HUES64 (cell line): Measurements from ENCODE around the gene LDHAL6B.

ENCODE experiments used
- H3K27ac ChIP-seq: 2 replicates; pipeline ENCODE4 v1.7.0; 2013; ENCODE audit warnings: low read depth, low read length, inconsistent platforms
- H3K27me3 ChIP-seq: 2 replicates; pipeline ENCODE4 v1.6.1; 2013; ENCODE audit warnings: mild to moderate bottlenecking, low read length; ENCODE audit not compliant: insufficient read depth
- H3K36me3 ChIP-seq: 2 replicates; pipeline ENCODE4 v1.6.1; 2013; ENCODE audit warnings: mild to moderate bottlenecking, low read length; ENCODE audit not compliant: insufficient read depth
- H3K4me1 ChIP-seq: 2 replicates; pipeline ENCODE4 v1.6.1; 2013; ENCODE audit warnings: mild to moderate bottlenecking, low read length, moderate library complexity; ENCODE audit not compliant: insufficient read depth
- H3K4me3 ChIP-seq: 2 replicates; pipeline ENCODE4 v1.5.1; 2013; ENCODE audit warnings: mild to moderate bottlenecking, low read length, moderate library complexity
- H3K9ac ChIP-seq: 2 replicates; pipeline ENCODE4 v1.6.1; 2013; ENCODE audit warnings: mild to moderate bottlenecking, low read depth, low read length
- H3K9me3 ChIP-seq: 2 replicates; pipeline ENCODE4 v1.6.1; 2013; ENCODE audit warnings: low read depth, low read length; ENCODE audit not compliant: insufficient read depth
- WGBS: fragments of 150-250, 120-280 bp; methylation state at CpG from one replicate; pipeline ENCODE4 v1.1.7; 2013; ENCODE audit warnings: missing lambda C conversion rate; 5-methylcytosine and 5-hydroxymethylcytosine counted together

LDHAL6B gene

GRCh38 chr15:59179717-59180116 lies 26.9 kb upstream of the LDHAL6B start:
- Histone ChIP-seq H3K9me3 (peaks cover 4% of the 10 kb centered on the region; the same call in 1 of the 2 replicates), H3K9ac (no peak overlapping the region), H3K36me3 (peaks cover 58% of the 10 kb centered on the region), H3K4me3 (no peak overlapping the region), H3K4me1 (no peaks in the 10 kb centered on the region), H3K27me3 (no peaks in the 10 kb centered on the region), H3K27ac (no peak overlapping the region)
- WGBS: 95% methylated on average over 5 of the region's 5 CpGs

- no peaks in the 10 kb centered on the region for H3K27me3 ChIP-seq
- no peaks in the 10 kb centered on the region for H3K4me1 ChIP-seq
- H3K27ac ChIP-seq: no peak overlapping the region
- H3K36me3 ChIP-seq: peaks cover 64% of the 10 kb centered on the region
- no peak overlapping the region for H3K9ac ChIP-seq
- no peak overlapping the region for H3K4me3 ChIP-seq
- H3K9me3 ChIP-seq: peaks cover 4% of the 10 kb centered on the region; the same call in 1 of the 2 replicates
- WGBS: 95% methylated on average over 5 of the region's 5 CpGs
Measured at GRCh38 chr15:59180945-59181600, 25.6 kb upstream of the LDHAL6B start.

GRCh38 chr15:59185725-59186124 lies 20.9 kb upstream of the LDHAL6B start:
- Histone ChIP-seq H3K36me3 (peaks cover 79% of the 10 kb centered on the region), H3K27me3 (no peaks in the 10 kb centered on the region), H3K9me3 (peaks cover 12% of the 10 kb centered on the region; the same call in 1 of the 2 replicates), H3K27ac (no peak overlapping the region), H3K9ac (no peak overlapping the region), H3K4me3 (no peak overlapping the region), H3K4me1 (no peaks in the 10 kb centered on the region)
- WGBS: 100% methylated on average over 2 of the region's 2 CpGs

- peaks cover 12% of the 10 kb centered on the region; the same call in 1 of the 2 replicates for H3K9me3 ChIP-seq
- H3K4me1 ChIP-seq: no peaks in the 10 kb centered on the region
- no peak overlapping the region for H3K27ac ChIP-seq
- H3K27me3 ChIP-seq: no peaks in the 10 kb centered on the region
- peaks cover 82% of the 10 kb centered on the region for H3K36me3 ChIP-seq
- 97% methylated on average over 3 of the region's 4 CpGs for WGBS
- no peak overlapping the region for H3K4me3 ChIP-seq
- no peak overlapping the region for H3K9ac ChIP-seq
Measured at GRCh38 chr15:59186501-59186900, 20.1 kb upstream of the LDHAL6B start.

- Histone ChIP-seq H3K9me3 (0 out of 2 replicates have a peak, but pooled peaks cover 8% of the 10 kb centered on the region), H3K27ac (no peak overlapping the region), H3K4me3 (no peak overlapping the region), H3K4me1 (no peaks in the 10 kb centered on the region), H3K36me3 (peaks cover 87% of the 10 kb centered on the region), H3K27me3 (no peaks in the 10 kb centered on the region), H3K9ac (no peak overlapping the region)
- 95% methylated on average over 5 of the region's 5 CpGs for WGBS
Measured at GRCh38 chr15:59189241-59189640, 17.4 kb upstream of the LDHAL6B start.

- 97% methylated on average over 7 of the region's 7 CpGs for WGBS
- Histone ChIP-seq H3K36me3 (peaks cover 89% of the 10 kb centered on the region), H3K27ac (no peak overlapping the region)
Measured at GRCh38 chr15:59190291-59190690, 16.4 kb upstream of the LDHAL6B start.

GRCh38 chr15:59191855-59192237 lies 14.8 kb upstream of the LDHAL6B start:
- WGBS: 91% methylated on average over 6 of the region's 6 CpGs
- no peak overlapping the region for H3K27ac ChIP-seq
- no peaks in the 10 kb centered on the region for H3K27me3 ChIP-seq
- 0 out of 2 replicates have a peak, but pooled peaks cover 8% of the 10 kb centered on the region for H3K9me3 ChIP-seq
- H3K4me1 ChIP-seq: no peaks in the 10 kb centered on the region
- H3K36me3 ChIP-seq: peaks cover 88% of the 10 kb centered on the region
- no peak overlapping the region for H3K4me3 ChIP-seq
- no peak overlapping the region for H3K9ac ChIP-seq

More at GRCh38 chr15:59190291-59190690, 16.4 kb upstream of the LDHAL6B start:
- H3K27me3 ChIP-seq: no peaks in the 10 kb centered on the region
- H3K4me3 ChIP-seq: no peak overlapping the region
- H3K9me3 ChIP-seq: 0 out of 2 replicates have a peak, but pooled peaks cover 8% of the 10 kb centered on the region
- no peaks in the 10 kb centered on the region for H3K4me1 ChIP-seq
- no peak overlapping the region for H3K9ac ChIP-seq

- Histone ChIP-seq H3K4me3 (no peak overlapping the region), H3K9ac (no peak overlapping the region), H3K27ac (no peak overlapping the region), H3K4me1 (no peaks in the 10 kb centered on the region), H3K9me3 (no peaks in the 10 kb centered on the region), H3K27me3 (no peaks in the 10 kb centered on the region), H3K36me3 (peaks cover 78% of the 10 kb centered on the region)
- WGBS: 94% methylated on average over 10 of the region's 10 CpGs
Measured at GRCh38 chr15:59194639-59195325, 11.9 kb upstream of the LDHAL6B start.

- H3K4me1 ChIP-seq: no peaks in the 10 kb centered on the region
- peaks cover 77% of the 10 kb centered on the region for H3K36me3 ChIP-seq
- H3K27me3 ChIP-seq: no peaks in the 10 kb centered on the region
- WGBS: 93% methylated on average over 2 of the region's 2 CpGs
- H3K9ac ChIP-seq: no peak overlapping the region
- no peak overlapping the region for H3K27ac ChIP-seq
- H3K4me3 ChIP-seq: no peak overlapping the region
- H3K9me3 ChIP-seq: no peaks in the 10 kb centered on the region
Measured at GRCh38 chr15:59196416-59196815, 10.2 kb upstream of the LDHAL6B start.

- no peaks in the 10 kb centered on the region for H3K9me3 ChIP-seq
- H3K9ac ChIP-seq: no peak overlapping the region
- H3K4me3 ChIP-seq: no peak overlapping the region
- H3K4me1 ChIP-seq: no peaks in the 10 kb centered on the region
- peaks cover 78% of the 10 kb centered on the region for H3K36me3 ChIP-seq
- no peak overlapping the region for H3K27ac ChIP-seq
- H3K27me3 ChIP-seq: no peaks in the 10 kb centered on the region
- 98% methylated on average over 1 of the region's 2 CpGs for WGBS
Measured at GRCh38 chr15:59197454-59197853, 9.2 kb upstream of the LDHAL6B start.

- no peaks in the 10 kb centered on the region for H3K4me1 ChIP-seq
- H3K27me3 ChIP-seq: no peaks in the 10 kb centered on the region
- H3K36me3 ChIP-seq: peaks cover 77% of the 10 kb centered on the region
- H3K9ac ChIP-seq: no peak overlapping the region
- no peak overlapping the region for H3K27ac ChIP-seq
- no peak overlapping the region for H3K4me3 ChIP-seq
- WGBS: 94% methylated on average over 10 of the region's 10 CpGs
- no peaks in the 10 kb centered on the region for H3K9me3 ChIP-seq
Measured at GRCh38 chr15:59199626-59200465, 6.8 kb upstream of the LDHAL6B start.
